Type B pancreatic cell (in vitro differentiated cells): ENCODE results near the gene HSD3B1. TPM values are rescaled to one million over a fixed set of nuclear protein-coding genes. Genes with fewer than 3 reads are reported as not detected.
"Not testable (repeated sequence)": the region's sequence is repeated elsewhere in the genome, so short reads cannot be mapped to it uniquely, and the experiment has no call there.

Experiments
- DNase-seq: peaks from one replicate; pipeline ENCODE4 v3.0.0; 2021; ENCODE audit warnings: mixed read lengths; ENCODE audit not compliant: unreplicated experiment; ENCODE audit errors: extremely low spot score
- H3K27ac Mint-ChIP-seq: 2 replicates; pipeline ENCODE4 v1.8.0; 2021; ENCODE audit warnings: mild to moderate bottlenecking, mixed read lengths
- H3K27me3 Mint-ChIP-seq: 2 replicates; pipeline ENCODE4 v1.8.0; 2021; ENCODE audit warnings: mixed read lengths
- H3K36me3 Mint-ChIP-seq: 2 replicates; pipeline ENCODE4 v1.8.0; 2021; ENCODE audit warnings: mixed read lengths
- H3K4me1 Mint-ChIP-seq: one replicate; pipeline ENCODE4 v1.8.0; 2021; ENCODE audit warnings: mixed read lengths; ENCODE audit not compliant: unreplicated experiment
- H3K4me3 Mint-ChIP-seq: 2 replicates; pipeline ENCODE4 v1.8.0; 2021; ENCODE audit warnings: mild to moderate bottlenecking, mixed read lengths
- H3K9me3 Mint-ChIP-seq: 2 replicates; pipeline ENCODE4 v1.8.0; 2021; ENCODE audit warnings: mixed read lengths
- CTCF ChIP-seq: fragments of 200-600 bp; sonication (generic); conservative IDR thresholded peaks from 2 replicates; pipeline ENCODE4 v1.5.0; 2021; ENCODE audit warnings: antibody characterized with exemption, mild to moderate bottlenecking
- total RNA-seq: library from RNA; stranded (reverse); gene quantifications from 2 replicates; pipeline ENCODE4 v1.2.1, GENCODE V29; 2021; ENCODE audit warnings: low replicate concordance

HSD3B1 gene
- total RNA-seq, 1 donor from 2014 or later, result 1.3 TPM

DNA sequence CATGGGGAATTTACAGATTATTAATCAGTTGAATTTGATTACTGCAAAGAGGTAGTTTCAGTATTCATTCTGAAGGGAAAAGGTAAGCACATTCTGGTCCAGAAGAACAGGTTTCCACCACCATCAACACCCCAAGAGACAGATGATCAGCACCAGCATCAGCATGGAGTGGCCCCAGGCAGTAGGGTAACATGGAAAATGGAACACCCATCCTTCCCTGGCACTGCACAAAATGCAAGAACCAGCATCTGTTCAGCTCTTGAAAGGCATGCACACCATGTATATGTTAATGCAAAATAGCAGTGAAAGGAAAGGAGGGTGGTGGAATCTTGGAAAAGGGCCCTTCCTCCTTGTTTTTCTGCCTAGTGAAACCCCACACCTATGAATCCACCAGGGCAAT is 9.2 kb downstream of the HSD3B1 start:
- DNase-seq, result no peak
- Mint-ChIP-seq H3K4me1 (no peaks in the 10 kb centered on the region), H3K9me3 (no peaks in the 10 kb centered on the region), H3K27ac (no peak overlapping the region), H3K4me3 (no peak overlapping the region), H3K27me3 (peaks cover 16% of the 10 kb centered on the region), H3K36me3 (no peaks in the 10 kb centered on the region)
- TF ChIP-seq CTCF, result no peak

- Mint-ChIP-seq H3K27ac (no peak overlapping the region), H3K27me3 (peaks cover 13% of the 10 kb centered on the region), H3K36me3 (no peaks in the 10 kb centered on the region), H3K9me3 (no peaks in the 10 kb centered on the region), H3K4me1 (no peaks in the 10 kb centered on the region), H3K4me3 (no peak overlapping the region)
- TF ChIP-seq CTCF, result no peak
- DNase-seq, result no peak
Observed at GRCh38 chr1:119516680-119517079, 9.7 kb downstream of the HSD3B1 start.

DNA sequence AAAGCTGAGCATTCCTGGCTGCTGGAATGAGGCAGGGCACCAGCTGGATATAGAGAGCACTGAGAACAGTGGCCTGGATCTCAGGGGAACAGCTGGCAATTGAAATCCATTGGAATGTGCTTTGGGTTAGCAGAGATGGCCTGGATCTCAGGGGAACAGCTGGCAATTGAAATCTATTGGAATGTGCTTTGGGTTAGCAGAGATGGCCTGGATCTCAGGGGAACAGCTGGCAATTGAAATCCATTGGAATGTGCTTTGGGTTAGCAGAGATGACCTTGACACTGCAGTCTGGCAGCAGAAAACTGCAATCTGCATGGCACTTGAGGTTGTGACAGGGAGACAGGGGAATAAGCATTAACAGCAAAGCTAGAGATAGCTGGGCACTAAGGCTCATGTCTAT is 10.7 kb downstream of the HSD3B1 start:
- not testable (repeated sequence) for H3K4me3 Mint-ChIP-seq, H3K36me3 Mint-ChIP-seq, DNase-seq, H3K9me3 Mint-ChIP-seq, H3K27ac Mint-ChIP-seq, H3K4me1 Mint-ChIP-seq
- peaks cover 15% of the 10 kb centered on the region for H3K27me3 Mint-ChIP-seq

- Mint-ChIP-seq H3K9me3 (peaks cover 12% of the 10 kb centered on the region), H3K4me3 (no peak overlapping the region), H3K4me1 (no peaks in the 10 kb centered on the region), H3K27ac (no peak overlapping the region), H3K36me3 (no peaks in the 10 kb centered on the region), H3K27me3 (peaks cover 5% of the 10 kb centered on the region)
- TF ChIP-seq CTCF, result no peak
- no peak for DNase-seq
Observed at GRCh38 chr1:119531606-119532323, 24.8 kb downstream of the HSD3B1 start.

GRCh38 chr1:119532324-119532910 is 25.4 kb downstream of the HSD3B1 start:
- peaks cover 12% of the 10 kb centered on the region for H3K9me3 Mint-ChIP-seq
- H3K36me3 Mint-ChIP-seq, result no peaks in the 10 kb centered on the region
- H3K27me3 Mint-ChIP-seq, result peaks cover 5% of the 10 kb centered on the region
- H3K27ac Mint-ChIP-seq, result no peak overlapping the region
- H3K4me3 Mint-ChIP-seq, result no peak overlapping the region
- TF ChIP-seq CTCF, result no peak
- DNase-seq, result no peak
- no peaks in the 10 kb centered on the region for H3K4me1 Mint-ChIP-seq

DNA sequence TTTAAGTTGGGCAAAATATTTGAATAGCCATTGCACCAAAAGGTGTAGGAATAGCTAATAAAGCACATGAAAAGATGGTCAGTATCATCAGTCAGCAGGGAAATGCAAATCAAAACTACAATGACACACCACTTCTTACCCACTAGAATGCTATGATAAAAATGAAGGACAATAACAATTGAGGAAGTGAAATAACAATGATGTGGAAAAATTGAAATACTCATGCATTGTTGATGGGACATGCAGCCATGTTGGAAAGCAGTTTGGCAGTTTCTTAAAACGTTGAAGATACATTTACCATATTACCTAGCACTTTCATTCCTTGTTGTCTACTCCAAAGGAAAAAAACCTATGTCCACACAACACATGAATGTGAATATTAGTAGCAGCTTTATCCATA is 28.4 kb downstream of the HSD3B1 start:
- TF ChIP-seq CTCF, result no peak
- Mint-ChIP-seq H3K4me1 (no peaks in the 10 kb centered on the region), H3K27me3 (no peaks in the 10 kb centered on the region), H3K36me3 (no peaks in the 10 kb centered on the region), H3K27ac (no peak overlapping the region), H3K9me3 (peaks cover 3% of the 10 kb centered on the region), H3K4me3 (no peak overlapping the region)
- no peak for DNase-seq
